GM10847 (cell line): Measurements from ENCODE around the gene KATNBL1.

ENCODE experiments used
- POLR2A ChIP-seq: IDR thresholded peaks from 2 replicates; pipeline ENCODE4 v1.6.1; 2011; ENCODE audit not compliant: insufficient read length; ENCODE audit errors: extremely low read depth

KATNBL1 gene

GRCh38 chr15:34209421-34210282 lies at the start of gene KATNBL1:
Gene KATNBL1 (minus strand): TSS chr15:34210096. CDS start chr15:34163676, 46,420 bp downstream.
- peak; percentile 83 for TF ChIP-seq POLR2A

GRCh38 chr15:34259566-34259965 lies 49.7 kb upstream of the KATNBL1 start:
- TF ChIP-seq POLR2A = no peak

- TF ChIP-seq POLR2A = no peak
Observed at GRCh38 chr15:34258151-34258550, 48.3 kb upstream of the KATNBL1 start.

- no peak for TF ChIP-seq POLR2A
Observed at GRCh38 chr15:34252545-34252944, 42.6 kb upstream of the KATNBL1 start.

GRCh38 chr15:34248190-34248589 lies 38.3 kb upstream of the KATNBL1 start:
- no peak for TF ChIP-seq POLR2A

DNA sequence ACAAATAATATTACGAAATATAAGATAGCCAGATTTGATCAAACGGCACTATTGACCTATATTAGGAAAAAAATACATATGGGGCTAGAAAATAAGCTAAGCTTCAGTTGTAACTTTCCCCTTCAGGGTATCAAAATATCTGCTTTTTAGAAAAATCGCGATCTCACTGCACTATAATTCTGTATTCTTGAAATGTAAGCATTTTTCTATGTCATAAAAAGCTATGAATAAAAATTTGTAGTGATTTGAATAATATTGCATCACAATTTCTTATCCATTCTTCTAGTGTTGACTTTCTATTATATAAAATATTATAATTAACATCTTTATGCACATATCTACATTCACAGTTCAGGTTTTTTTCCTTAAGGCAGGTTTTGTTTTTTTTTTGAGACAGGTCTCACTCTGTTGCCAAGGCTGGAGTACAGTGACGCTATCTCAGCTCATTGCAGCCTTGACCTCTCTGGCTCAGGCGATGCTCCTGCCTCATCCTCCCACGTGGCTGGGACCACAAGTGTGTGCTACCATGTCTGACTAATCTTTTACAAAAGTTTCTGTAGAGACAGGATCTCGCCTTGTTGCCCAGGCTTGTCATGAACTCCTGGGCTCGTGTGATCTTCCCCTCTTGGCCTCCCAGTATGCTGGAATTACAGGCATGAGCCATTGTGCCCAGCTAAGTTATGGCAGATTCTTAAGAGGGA lies 36.5 kb upstream of the KATNBL1 start:
- no peak for TF ChIP-seq POLR2A

- TF ChIP-seq POLR2A = no peak
Observed at GRCh38 chr15:34243226-34243625, 33.3 kb upstream of the KATNBL1 start.

DNA sequence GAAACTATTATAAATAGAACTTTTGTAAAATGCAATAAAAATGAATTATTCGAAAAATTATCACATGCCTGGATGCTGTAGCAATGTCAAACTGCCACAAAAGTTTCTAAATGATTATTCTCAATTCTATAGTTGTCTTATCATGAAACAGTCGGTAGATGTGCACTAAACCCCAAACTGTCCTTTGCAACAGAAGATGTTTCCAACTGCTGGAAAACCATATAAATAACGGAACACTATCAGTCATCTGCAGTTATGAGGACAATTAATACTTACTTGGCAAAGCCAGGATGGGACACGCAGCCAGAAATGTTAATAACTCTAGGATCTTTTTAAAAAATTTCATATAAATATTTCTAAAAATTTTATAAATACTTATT lies 32.4 kb upstream of the KATNBL1 start:
- TF ChIP-seq POLR2A = no peak

GRCh38 chr15:34241376-34242330 lies 31.8 kb upstream of the KATNBL1 start:
- no peak for TF ChIP-seq POLR2A

- TF ChIP-seq POLR2A = no peak
Observed at GRCh38 chr15:34240537-34240936, 30.6 kb upstream of the KATNBL1 start.

DNA sequence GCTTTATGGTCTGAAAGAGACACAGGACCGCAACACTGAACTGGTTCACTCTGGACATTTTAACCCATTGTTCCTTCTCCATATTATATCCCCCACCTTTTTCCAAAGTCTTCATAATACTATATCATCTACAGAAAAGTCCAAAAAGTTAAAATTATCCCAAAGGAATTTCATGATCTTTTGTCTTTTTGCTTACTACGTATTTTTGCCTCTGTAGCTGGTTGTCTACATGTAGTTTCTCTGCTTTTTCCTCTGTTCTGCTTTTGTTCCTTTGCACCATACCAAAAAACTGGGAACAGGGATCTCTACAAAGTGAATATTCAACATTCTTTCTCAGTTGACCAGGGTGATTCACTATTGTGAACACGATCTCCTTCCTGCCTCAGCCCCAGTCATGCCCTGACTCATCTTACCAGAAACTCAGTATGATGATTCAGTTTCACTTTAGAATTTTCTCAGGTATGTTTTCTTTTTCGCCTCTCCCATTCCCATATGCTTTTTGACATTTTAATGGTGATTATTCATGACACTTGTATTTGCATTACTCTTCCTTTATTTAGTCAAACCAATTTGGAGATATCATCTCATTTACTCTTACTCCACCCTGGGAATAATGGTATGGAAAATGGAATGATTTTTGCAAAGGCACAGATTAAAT lies 29.4 kb upstream of the KATNBL1 start:
- TF ChIP-seq POLR2A = no peak

DNA sequence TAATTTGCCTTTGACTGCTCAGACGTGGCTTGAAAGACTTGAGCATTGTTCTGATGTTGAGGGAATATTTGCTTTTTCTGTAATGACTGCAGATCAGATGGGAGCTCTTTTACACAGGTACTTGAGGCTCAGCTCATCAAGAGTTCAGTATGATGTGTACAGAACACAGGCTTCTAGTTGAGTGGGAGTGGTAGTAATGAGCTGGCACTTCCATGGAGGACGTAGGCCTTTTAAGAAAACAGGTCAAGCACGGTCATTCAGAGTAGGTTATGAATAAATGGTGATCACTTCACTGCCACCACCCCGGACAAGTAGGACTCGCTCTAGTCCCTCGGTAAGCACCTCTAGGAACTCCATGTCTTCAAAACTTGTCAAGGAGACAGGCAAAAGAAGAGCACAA lies 23.7 kb upstream of the KATNBL1 start:
- no peak for TF ChIP-seq POLR2A

- TF ChIP-seq POLR2A = no peak
Observed at GRCh38 chr15:34223904-34224596, 14.2 kb upstream of the KATNBL1 start.

DNA sequence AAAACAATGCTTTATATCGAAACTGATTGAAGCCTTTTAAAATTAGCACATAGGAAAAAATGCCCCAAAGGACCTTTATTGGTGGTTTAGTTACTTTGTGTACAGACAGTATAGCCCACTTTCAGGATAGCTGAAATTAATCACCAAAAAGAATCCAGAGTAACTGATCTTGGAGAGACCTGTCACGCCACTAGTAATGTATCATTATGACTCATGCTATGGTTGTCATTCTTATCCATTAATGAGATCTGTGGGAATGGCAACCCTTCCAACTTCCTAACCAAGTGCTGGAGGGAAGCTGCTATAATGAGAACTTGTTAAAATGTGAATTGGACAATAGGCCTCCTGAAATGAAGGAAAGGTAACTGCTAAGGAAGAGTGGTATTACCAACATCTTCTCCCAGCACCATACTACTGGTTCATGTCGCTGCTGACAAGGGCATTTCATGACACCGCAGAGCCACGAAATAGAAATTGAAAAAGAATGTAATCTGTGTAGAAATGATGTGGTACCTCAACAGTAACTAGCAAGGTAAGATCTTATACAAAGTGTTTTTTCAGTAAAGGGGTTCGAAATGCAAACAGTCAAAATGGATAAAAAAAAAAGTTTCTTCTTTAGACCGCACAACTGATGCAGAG lies 7.8 kb upstream of the KATNBL1 start:
- no peak for TF ChIP-seq POLR2A
